Suppressor macrophage treated with lipopolysaccharide for 4 hours (primary cell): Measurements from ENCODE around the gene RTN4RL1.
"Not testable (repeated sequence)": the region's sequence is repeated elsewhere in the genome, so short reads cannot be mapped to it uniquely, and the experiment has no call there.

Experiments
- DNase-seq: peaks from one replicate; pipeline ENCODE4 v3.0.0-alpha.2; 2020

Gene RTN4RL1

DNA sequence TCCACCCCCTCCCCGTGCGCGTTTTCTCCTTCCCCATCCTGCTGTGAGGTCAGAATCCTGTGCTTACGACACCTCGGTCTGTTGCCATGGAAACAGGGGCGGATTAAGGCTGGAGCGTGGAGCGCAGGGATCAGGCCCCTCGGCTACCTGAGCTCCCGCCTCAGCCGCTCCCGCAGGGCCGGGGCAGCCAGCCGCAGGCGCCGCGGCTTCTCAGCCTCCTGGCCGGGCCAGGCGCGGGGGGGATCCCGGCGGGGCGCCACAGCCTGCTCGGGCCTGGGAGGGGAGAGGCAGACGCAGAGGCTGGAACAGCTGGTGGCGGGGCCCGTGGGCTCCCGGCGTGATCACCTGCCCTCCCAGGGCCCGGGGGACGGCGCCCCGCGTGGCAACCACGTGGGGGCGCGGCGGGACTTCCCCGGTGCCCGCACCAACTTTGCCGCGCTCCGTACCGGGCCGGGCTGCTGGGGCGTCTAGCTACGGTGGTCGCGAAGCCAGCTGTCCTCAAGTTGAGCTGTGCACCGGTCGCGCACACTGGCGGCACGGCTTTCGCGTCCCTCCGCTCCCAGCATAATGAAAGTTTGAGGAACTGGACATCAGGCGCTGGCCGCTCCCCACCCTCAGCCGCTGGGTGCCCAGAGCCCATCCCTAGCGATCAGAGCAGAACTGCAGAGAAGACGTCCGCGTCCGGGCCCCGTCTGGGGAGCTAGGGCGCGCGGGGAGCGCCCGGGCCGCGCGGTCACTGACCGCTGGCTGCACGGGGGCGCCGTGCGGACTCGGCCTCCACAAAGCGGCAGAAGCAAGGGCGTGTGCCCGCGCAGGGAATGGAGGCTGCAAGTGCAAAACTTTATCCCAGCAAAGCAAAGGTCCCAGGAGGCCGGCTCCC is 1.2 kb downstream of the RTN4RL1 start:
- DNase-seq = peak; percentile 68

DNA sequence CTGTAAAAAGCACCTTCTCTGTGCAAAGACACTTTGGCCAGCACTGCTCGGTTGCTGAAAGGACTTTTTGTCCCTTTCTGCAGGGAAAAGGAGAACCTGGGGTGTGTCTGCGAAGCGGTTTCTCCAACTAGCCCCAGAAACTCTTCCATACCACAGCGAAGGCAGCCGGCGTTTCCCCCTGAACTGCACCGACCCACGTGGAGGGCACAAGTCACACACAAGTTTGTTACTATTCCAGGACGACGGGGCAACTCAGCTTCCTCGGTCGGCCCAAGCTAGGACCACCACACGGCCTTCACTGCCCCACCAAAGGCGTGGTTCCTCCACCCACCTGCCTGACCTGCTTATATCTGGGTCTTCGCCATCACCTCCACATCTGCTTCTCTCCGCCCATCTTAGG is 1.9 kb downstream of the RTN4RL1 start:
- DNase-seq = no peak

DNA sequence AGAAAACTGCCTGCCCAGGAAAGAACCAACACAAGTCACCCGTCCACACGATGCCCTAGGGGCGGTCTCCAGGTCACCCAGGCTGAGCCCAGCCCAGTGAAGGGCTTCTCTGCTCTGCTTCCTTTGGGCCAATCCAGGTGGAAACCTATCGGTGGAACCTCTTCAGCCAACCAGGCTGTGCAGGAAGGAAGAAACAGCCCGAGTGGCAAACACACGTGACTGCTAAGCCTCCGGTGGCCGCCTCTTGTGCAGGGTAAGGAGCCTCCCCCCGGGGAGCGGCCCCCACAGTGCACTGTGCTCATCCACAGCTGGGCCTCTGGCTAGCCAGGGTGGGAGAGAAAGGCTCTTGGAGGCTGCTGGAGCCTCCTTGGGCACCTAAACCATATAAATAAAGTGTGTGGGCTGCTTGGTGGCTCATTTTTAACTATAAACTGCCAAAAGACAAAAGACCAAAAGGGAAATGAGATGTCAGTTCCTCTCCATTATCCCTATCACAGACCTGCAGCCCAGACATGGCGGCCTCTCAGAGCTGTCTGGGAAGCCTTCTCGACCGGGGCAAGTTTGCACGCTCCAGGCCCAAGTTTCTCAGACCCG is 2.4 kb downstream of the RTN4RL1 start:
- DNase-seq = no peak

DNA sequence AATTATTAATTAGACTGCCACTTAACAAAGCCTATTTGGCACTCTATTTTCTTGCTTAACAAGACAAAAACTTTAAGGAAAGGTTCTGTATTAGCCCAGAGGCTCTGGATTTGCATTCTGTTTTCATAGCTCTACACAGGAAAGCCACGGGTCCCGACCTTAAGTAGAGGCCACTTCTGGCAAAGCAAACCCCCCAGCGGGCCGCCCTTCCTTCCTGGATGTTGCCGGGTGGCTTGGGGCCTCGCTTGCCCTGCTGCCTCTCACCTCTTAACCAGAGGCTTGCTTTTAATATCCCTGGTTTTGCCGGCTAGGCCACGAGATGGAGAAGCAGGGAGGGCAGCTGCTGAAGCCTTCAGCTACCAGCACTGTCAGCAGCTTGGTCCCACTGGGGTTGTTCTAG is 4.4 kb downstream of the RTN4RL1 start:
- no peak for DNase-seq

DNA sequence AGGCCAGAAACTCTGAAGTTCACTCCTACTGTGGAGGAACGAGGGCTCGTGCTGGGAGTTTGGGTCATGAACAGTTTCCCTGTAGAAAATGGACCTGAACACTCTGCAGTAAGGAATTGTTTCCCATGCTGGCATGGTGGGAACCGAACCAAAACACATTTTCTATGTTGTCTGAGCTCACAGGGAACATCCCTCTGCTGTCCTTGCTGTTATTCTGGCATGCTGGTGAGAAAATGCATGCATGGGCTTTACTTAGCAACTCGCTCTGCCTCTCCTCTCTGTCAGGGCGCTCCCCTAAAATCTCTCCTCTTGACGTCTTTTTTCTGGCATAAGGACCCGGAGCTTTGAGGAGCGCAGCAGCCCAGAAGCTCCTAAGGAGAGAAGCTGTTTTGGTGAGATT is 5.4 kb downstream of the RTN4RL1 start:
- no peak for DNase-seq

DNA sequence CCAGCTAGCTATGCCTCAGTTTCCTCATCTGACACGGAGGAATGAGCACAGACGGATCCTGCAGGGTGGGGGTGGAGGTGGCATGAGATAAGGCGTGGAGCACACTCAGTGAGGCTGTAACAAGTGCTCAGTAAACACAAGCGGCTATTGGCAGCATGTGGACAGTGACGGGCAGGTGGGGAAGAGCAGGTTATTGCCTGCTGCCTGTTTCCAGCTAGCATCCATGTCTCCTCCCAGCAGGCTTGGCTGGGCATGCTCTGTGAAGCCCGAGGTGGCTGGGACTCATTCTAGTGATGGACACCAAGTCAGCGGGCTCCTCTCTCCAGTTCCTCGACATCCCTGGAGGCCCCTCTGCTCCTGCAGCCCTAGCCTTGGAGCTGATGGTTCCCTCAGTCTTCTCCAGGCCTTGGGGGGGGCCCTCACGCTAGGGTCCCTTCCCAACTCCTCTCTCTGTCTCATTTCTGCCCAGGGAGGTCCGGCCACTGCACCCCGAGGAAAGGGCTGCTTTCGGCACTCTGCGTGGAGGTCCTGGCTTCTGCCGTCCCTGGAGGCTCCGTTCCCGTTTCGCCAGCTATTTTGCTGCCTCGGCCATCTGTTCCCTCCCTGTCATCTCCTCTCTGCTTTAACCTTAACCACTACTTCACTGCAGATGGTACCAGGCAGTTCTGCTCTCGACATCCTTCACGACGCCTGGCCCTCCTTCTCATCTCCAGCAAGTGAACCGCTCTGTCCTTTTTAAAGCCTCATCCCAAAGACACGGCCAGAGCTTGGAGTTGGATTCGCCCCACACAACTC is 6.2 kb downstream of the RTN4RL1 start:
- DNase-seq = no peak

DNA sequence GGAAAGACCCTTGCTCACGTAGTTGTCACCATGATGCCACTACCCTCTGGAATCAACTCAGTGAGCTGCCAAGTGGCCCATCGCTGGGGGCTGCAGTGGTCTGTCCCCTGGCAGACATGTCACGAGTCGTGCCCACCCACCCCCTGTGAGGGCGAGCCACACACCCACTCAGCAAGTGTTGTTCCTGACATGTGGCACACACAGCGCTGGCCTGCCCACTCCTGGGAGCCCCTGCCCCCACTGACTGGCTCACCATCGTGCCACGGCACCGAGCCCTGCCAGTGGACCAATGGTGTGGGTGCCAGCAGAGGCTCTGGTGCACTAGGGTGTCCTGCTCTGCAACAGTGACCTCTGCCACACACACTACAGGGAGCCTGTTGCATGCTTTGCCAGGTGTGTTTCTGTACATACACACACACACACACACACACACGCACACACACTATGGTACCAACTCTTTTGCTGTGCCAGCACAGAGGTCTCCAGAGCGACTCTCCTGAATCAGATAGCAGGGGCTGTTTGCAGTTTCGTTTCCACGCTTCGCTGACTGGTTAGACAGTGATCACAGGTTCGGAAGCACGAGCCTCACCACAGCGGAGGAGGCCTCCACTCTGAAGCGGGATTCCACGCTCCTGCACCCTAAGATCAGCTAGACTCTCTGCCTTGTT is 7.7 kb downstream of the RTN4RL1 start:
- no peak for DNase-seq

DNA sequence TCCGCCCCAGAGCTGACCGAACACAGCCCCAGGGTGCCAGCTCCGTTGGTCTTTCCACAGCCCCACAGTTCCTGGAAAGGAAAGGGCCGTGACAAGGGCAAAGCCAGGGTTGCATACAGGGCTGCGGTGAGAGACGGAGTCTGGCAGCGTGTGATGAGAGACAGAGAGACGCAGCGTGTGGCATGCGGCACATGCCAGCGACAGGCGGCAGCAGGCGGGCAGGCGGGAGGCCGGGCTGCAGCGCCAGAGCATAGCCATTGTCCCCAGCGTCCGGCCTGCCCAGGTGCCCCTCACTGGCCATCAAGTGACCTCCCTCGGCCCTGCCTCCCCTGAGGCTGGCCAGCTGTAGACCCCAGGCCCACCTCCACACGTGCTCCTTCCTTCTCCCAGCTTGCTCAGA is 8.6 kb downstream of the RTN4RL1 start:
- DNase-seq = no peak

DNA sequence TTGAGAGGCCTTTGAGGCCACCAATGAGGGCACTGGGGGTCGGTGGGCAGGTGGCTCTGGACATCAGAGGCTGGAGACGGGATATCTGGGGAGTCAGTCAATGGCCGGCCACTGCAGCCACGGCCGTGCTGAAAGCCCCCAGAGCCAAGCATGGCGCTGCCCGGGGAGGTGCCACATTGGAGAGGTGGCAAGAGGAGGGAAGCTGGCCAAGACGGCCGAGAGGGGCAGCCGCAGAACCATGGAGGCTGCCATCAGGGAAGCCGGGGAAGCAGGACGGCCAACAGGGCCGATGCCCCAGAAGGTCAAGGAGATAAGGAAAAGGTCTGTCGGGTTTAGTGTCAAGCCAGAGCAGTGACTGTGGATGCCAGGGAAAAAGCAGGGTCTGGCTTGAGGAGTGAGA is 9.8 kb downstream of the RTN4RL1 start:
- DNase-seq = no peak

DNA sequence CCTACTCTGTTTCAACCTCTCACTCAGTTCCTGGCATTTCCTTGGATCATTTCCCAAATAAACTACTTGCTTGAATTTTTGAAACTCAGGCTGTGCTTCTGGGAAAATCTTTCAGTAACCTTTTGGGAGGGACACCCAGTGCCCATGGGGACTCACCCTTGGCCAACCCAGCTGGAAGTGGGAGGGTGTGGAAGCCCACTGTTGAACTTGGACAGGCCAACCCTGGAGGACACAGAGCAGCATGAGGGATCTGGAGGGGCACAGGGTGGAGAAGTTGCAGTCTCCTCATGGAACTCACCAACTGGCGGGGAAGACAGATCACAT is 11.2 kb downstream of the RTN4RL1 start:
- no peak for DNase-seq

DNA sequence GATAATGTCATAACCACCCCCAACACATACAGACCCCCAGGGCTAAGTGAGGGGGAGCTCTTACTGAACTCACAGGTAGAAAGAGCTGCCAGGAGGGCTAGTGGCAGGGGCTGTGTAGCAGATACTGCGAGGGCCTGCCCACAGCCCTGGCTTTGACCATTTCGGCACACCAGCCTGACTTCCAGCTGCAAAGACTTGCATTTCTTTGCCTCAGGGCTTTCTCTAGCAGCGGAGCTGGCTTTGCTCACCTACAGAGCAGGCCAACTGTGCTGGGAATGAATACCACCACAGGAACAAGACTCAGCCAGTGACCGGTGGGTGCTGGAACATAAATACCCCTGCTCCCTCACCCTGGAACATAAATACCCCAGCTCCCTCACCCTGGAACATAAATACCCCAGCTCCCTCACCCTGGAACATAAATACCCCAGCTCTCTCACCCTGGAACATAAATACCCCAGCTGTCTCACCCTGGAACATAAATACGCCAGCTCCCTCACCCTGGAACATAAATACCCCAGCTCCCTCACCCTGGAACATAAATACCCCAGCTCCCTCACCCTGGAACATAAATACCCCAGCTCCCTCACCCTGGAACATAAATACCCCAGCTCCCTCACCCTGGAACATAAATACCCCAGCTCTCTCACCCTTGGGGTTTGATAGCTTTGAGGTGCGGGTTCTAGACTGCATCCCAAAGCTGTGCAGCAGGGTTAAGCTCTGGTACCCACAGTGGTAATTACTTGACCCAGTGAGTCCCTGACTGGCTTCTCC is 11.7 kb downstream of the RTN4RL1 start:
- DNase-seq = not testable (repeated sequence)

DNA sequence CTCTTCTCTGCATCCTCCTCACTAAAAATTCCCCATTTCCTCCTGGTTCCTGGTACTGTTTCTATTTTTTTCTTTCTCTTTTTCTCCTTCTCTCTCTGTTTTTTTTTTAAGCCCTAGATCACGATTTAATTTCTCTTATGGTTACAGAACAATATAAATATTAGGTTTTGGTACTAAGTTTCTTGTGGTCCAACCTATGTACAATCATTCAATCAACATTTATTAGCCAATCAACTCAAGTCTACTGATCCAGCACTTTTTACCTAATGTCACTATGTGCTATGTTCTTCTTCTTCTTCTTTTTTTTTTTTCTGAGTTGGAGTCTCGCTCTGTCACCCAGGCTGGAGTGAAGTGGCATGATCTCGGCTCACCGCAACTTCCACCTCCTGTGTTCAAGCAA is 12.6 kb downstream of the RTN4RL1 start:
- no peak for DNase-seq

DNA sequence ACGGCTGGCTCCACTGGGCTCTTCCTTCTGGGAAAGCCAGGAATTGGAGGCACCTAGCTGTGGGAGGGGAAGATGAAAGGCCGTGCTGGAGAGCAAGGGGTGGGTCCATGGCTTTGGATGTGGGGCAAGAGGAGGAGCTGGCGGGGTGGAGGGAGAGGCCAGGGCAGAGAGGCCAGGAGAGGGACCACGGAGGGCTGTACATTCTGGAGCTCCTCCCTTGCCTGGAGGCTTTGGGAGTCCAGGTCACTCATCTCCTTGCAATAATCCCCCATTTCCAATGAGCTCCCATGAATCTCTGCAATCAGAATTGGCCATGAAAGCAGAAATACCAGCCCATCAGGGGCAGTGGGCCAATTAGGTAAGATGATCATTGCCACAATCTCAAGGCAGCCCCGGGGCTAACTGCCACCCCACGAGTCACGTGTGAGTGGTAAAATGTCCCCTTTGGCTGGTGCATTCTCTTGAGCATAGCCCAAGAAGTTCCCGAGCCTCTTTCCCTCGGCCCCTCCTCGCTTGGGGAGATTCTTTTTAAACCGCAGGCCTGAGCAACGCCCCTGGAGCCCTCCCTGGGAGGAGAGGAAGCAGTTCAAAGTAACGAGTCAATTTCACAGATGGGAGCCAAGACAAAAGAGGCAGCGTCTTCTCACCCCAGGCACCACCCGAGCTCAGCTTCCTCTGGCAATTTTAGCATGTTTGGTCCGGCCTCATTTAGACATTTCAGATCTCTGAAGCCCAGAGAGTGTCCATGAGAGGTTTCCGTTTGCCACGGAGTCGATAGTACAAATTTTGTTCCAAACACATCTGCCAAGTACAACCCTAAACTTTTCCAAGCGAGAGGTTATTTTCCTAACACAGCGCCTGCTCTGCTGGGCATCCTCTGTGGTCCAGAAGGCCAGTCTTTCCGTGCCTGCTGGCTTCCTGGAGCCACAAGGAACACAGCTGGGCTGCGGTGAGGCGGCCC is 13.4 kb downstream of the RTN4RL1 start:
- no peak for DNase-seq

DNA sequence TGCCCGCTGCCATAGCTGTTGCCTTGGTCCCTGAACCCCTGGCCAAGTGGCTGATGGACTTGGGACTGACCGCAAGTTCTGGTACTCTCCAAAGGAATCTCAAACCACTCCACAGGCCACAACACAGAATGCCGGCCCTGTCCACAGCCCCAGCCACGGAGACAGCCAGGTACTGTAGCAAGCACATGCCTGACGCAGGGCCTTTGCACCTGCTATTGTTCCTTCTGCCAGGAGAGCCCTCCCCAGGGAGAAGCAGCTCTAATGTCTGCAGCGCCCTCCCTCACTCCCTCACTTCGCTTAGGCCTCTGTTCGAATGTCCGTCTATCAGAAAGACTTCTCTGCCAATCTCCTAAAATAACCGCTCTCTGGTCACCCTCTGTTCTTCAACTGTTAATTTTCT is 15.4 kb downstream of the RTN4RL1 start:
- DNase-seq = no peak

DNA sequence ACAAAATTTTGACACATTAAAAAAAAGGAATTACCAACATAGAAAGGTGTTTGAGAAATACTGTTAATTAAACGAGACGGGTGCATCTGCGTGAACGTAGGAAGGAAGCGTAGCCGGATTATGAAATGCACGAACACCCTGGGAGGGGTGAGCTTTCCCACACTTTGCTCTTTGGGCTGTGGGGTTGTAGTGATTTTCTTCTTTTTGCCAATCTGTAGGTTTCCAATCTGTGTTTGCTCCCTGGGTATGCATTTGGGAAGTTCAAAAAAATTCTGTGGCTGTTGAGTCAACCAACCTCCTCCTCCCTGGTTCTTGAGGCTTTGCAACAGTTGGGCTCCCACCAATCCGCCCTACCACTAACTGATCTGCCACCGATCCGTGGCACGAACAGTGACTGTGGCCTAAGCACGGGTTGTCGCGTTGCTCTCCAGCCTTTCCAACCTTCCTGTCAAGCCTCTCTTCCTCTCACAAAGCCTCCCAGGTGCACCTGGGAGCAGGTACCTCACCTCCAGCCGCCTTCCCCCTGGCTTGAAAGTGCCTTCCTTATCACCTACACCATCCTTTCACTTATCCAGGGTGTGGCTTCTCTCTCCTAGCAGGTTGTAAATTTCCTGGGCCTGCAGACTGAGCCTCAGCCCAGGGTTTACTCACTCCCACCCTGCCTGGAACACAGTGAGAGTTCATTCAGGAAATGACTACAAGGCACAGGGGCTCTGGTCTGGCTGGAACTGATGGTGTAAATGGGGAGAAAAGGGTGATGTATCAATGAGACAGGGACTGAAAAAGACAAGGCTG is 16.6 kb downstream of the RTN4RL1 start:
- DNase-seq = no peak

DNA sequence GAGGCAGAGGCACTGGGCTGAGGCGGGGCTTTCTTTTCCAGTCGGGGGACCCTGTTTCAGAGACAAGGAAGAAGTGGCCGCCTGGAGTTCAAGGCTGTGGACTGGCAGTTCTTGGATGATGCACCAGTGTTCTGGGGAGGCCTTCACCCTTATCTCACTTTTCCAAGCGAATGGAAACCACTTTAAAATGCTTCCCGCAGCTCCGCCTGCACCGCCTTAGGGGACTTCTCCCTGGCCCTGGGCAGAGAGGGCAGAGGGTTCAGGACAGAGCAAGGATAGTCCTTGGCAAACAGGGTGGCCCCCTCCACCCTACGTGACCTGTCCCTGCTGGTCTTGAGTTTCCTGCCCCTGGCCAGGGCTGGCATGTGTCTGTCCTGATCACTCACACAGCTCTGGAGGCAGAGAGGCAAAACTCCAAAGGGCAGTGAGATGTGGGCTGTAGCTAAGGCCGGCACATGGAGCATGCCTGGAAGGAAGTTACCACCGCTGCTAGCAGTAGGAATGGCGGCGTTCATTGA is 20.6 kb downstream of the RTN4RL1 start:
- no peak for DNase-seq

DNA sequence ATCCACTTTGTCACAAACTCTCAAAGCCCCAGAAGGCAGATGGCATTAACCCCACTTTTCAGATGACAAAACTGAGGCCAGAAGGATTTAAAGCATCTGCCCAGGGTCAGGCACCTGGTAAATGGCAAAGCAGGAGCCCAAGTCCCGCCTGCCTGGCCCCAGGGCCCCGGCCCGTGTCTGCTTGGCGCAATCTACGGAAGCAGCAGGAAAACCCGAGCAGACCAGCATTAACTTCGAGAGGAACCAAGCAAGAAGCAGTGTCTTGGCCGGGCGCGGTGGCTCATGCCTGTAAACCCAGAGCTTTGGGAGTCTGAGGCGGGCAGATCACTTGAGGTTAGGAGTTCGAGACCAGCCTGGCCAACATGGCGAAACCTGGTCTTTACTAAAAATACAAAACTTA is 21.6 kb downstream of the RTN4RL1 start:
- no peak for DNase-seq

DNA sequence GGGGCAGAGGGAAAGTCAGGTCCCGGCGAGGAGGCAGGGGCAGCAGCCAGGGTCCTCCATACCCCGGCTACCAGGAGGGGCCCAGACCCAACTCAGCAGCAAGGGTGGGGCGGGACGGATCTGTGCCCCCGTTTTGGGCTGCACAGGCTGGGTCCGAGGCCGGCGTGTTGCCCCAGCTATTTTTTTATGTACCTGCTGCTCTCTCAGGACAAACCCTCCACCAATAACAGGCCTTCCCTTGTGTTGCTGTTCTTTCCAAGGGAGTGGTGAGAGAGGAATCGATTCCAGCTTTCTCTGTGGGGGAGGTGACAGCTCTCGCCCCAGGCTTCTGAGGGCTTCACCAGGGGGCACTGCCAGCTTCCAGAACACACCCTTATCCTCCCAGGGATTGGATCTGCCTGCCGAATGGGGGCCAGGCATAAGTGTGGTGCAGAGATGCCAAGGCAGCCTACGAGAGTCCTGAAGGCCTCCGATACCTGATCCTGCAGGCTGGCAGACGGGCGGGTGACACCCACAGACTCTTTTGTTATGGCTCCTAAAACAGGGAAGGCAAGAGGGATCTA is 22.3 kb downstream of the RTN4RL1 start:
- DNase-seq = no peak

DNA sequence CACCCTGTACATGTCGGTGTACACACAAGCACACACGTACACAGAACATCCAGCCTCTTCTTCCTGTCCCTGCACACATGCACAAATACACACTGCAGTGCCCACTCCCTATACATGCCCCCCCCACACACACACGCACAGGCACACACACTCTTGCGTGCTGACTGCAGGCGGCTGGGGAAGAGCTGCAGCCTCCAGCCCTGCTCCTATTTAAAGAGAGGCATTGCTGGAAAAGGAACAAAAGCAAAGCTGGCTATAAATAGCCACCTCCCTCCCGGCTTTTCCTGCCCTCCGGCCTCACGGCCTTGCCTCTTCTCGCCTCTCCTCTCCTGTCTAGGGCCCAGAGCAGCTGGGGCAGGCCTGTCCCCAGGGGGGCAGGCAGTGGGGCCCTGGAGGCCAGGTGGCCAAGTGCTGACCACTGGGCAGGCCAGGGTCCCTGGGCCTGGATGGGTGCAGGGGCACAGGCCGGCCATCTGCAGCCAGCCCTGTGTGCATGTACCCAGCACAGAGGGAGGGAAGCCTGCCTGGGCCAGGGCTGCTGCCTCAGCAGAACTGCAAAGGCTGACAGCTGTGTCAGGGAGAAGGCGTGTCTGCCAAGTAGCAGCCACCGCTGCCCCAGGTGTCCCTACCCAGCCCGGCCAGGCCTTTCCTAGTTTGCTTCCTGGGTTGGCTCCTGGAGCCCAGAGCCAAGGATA is 25.4 kb downstream of the RTN4RL1 start:
- DNase-seq = no peak
